GM18951 (cell line): Measurements from ENCODE around the gene DUOXA1.

ENCODE experiments used
- POLR2A ChIP-seq: IDR thresholded peaks from 4 replicates; pipeline ENCODE4 v1.6.1; 2011; ENCODE audit warnings: mild to moderate bottlenecking; ENCODE audit not compliant: insufficient read length, insufficient read depth; ENCODE audit errors: extremely low read depth
- in situ Hi-C: fragments of 300-500 bp; cut with MboI; formaldehyde crosslinking; loops from one replicate; pipeline ENCODE4 v1.12.0; 2022; ENCODE audit warnings: low sequenced_read_pairs, mixed read lengths, inconsistent platforms; ENCODE audit not compliant: unreplicated experiment

The DUOXA1 gene

DNA sequence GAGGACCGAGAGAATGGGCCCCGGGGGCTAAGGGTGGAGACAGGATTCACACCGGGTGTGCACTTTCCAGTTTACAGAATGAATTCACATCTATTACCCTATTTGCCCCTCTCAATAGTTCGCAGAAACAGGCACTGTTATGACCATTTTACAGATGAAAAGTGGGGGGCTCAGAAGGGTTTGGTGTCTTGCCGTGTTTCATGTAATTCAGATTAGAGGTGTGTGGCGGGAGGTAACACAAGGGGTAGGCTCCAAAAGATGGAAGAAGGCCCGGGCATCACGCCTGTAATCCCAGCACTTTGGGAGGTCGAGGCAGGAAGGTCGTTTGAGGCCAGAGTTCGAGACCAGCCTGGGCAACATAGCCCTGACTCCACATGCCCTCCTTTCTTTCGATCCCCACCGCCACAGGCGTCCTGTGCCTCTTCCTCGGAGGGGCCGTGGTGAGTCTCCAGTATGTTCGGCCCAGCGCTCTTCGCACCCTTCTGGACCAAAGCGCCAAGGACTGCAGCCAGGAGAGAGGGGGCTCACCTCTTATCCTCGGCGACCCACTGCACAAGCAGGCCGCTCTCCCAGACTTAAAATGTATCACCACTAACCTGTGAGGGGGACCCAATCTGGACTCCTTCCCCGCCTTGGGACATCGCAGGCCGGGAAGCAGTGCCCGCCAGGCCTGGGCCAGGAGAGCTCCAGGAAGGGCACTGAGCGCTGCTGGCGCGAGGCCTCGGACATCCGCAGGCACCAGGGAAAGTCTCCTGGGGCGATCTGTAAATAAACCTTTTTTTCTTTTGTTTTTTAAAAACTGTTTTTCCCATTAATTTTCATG is 12.2 kb downstream of the DUOXA1 start:
- TF ChIP-seq POLR2A = no peak
- in situ Hi-C loops = no loop called here

DNA sequence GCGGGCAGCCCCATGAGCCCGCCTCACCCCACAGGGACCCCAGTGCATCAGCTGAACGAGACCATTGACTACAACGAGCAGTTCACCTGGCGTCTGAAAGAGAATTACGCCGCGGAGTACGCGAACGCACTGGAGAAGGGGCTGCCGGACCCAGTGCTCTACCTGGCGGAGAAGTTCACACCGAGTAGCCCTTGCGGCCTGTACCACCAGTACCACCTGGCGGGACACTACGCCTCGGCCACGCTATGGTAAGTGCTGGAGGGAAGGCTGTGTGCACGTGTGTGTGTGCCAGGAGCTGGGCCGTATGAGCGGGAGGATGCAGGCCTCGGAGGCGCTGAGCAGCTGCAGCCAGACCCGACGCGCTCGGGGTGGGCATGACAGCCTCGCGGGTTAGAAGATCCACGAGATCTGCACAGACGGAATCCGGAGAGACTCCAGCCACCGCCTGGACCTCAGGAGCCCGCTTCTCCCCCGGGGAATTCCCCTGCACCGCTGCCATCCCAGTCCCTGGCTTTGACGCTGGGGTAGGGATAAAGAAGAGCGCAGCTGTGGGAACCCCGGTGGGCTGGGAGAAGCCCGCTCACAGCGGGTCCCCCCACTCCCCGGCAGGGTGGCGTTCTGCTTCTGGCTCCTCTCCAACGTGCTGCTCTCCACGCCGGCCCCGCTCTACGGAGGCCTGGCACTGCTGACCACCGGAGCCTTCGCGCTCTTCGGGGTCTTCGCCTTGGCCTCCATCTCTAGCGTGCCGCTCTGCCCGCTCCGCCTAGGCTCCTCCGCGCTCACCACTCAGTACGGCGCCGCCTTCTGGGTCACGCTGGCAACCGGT is 13.0 kb downstream of the DUOXA1 start:
- TF ChIP-seq POLR2A = no peak
- in situ Hi-C loops = no loop called here

DNA sequence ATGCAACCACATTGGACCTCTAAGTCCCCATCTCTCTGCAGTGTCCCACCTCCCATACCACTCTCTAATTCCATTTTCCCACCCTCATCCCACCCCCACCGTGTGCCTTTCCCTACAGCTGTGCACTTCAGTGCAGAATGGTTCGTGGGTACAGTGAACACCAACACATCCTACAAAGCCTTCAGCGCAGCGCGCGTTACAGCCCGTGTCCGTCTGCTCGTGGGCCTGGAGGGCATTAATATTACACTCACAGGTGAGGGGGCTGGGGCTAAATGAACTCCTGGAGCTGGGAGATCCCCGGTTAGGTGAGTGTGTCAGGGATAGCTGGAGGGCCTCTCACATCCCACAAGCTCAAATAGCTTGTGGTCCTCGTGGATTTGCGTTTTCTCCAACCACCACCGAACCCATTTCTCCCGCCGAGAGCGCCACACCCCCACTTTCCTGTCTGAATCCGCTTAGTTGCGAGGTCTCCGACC is 13.6 kb downstream of the DUOXA1 start:
- no peak for TF ChIP-seq POLR2A
- in situ Hi-C loops = no loop called here

DNA sequence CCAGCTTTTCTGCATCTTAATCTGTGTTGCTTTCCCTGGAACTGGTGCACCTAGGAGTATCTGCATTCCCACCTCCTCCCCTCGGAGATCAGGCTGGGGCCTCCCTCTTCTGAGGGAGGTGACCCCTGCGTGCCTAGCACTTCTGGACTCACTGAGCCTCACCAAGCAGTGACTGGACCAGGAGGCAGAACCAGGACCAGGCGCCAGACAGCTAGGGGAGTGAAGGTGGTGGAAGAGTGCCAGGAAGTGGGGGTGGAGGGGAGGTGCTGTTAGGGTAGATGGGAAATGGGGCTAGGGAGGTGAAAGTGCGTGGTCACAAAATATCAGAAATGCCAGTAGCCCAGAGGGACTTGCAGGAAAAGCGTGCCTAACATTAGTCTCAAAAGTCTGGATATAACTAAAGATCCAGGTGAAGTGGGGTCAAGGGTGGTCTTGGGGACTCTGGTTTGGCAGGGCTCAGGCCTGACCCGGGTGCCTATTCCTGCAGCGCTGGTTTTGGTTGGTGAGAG is 14.3 kb downstream of the DUOXA1 start:
- TF ChIP-seq POLR2A = no peak
- in situ Hi-C loops = no loop called here

DNA sequence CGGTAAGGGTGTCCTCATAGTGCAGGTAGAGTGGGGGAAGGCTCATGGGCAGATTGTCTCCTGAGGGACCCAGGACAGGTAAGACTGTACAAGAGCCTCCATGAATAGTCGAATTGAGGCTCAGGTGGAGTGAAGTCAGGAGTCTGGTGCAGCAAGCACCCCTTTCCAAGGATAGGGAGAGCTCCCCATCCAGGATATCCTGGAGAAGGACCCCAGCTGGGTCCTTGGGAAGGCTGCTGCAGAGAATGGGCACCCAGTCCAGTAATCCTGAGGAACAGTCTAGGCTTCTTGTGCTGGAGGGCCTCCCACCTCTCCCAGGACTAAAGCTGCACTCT is 15.0 kb downstream of the DUOXA1 start:
- no peak for TF ChIP-seq POLR2A
- in situ Hi-C loops = no loop called here

DNA sequence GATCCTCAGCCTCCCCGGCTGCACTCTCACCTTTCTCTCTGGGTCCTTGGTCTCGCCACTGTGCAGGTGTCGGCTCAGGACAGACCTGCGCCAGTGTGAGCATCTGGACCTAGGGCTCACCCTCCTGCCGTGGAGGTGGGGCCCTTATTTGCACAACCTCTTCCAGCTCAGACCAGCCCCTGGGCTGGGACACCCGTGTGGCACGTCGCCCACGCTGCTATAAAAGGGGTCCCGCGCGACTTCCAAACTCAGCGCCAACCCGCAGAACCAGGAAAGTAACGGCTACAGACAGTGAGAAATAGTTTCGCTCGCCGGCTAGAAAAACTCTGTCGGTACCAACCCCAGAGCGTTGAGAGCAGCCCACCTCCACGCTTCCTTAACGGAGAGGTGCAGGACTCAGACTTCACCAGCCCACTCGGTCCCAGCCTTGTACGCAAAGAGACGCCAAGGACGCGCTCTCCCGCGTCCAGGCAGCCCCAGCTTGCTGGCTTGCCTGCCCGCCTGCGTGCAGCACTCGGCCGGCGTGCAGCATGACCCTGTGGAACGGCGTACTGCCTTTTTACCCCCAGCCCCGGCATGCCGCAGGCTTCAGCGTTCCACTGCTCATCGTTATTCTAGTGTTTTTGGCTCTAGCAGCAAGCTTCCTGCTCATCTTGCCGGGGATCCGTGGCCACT is 15.5 kb downstream of the DUOXA1 start, which contains the start of the genes DUOX2 and DUOXA2:
DUOX2 (minus strand) TSS at position 97 of the 675 bp plus-strand sequence. CDS start 761 bp downstream, outside the sequence.
DUOXA2 (plus strand) TSS at position 251 of the 675 bp plus-strand sequence; CDS start at position 531, 280 bp downstream.
- TF ChIP-seq POLR2A = no peak
- in situ Hi-C loops = no loop called here

DNA sequence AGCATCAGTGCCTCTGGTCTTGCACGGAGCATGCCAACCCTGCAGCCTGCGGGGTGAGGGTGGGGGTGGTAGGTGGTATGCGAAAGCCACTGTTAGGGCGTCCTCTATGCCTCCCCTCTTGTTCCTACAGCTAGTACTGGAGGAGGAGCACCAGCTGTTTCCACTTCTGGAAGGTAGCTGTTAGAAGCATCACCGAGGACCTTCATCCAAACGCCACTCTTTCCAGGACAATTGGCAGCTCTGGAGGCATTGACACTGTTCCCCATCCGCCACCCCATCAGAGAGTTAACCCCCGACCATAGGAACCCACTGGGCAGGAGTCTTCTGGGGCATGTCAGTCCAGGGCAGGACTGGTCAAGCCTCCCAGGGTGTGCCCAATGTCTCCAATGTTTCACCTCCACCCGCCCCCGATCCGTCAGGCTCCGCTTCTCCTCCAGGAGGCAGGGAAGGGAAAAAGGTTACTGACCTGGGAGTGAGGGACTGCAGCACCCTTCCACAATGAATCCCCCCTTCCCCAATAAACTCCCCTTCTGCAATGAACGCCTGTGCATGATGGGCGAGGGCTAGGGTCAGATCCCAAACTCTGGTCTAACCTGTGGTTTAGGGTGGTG is 16.2 kb downstream of the DUOXA1 start:
- in situ Hi-C loops = no loop called here
- no peak for TF ChIP-seq POLR2A

DNA sequence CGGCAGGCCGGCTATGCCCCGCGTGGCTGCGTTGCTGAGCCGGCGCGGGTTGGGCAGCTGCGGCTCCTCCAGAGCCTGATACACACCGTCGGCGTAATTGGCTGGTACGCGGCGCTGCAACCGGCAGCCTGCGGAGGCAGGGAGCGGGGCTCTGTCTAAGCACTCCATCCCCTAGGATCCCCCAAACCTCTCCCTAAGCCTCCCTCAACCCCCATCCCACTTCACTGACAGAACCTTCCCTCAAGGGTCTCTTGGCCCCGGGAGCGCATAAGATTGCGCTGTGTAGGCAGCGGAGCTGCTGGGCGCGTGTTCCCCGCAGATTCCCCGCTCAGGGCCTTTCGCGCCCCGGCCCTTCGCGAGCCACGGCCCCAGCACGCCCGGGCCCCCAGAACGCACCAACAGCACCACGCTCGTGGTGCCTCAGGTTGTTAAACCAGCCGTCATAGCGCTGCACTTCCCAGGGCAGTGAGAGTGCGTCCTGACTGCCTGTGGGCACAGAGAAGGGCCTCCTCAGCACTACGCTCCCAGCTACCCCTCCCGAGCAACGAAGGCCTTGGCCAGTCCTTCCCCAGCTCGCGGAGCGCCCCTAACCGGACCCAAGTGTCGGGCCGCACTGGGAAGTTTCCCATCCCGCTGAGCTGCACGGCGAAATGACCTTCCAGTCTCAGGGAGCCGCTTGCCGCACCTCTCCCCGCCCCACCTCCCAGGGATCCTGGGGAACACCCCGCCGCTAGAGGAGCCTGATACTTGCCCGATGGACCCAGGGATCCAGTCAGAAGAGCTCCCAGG is 16.9 kb downstream of the DUOXA1 start:
- in situ Hi-C loops = no loop called here
- no peak for TF ChIP-seq POLR2A

DNA sequence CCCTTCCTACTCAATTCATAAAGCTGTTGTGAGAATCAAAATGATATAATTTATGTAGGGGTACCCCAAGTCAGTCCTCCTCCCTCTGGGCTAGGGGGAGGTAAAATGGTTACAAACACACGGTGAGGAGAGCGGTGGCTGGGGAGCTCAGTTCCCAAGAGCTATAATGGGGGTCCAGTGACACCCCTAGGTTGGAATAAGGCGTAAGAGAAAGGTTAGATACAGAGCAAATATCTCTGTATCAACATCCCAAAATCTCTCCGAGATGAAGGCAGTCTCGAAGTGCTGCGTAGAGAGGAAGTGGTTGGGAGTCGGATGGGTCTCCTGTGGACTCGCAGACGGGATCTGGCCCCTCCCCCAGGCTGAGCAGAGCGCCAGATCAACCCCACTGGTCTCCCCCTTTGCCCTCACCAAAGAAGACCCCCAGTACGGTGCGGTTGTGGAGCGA is 17.5 kb downstream of the DUOXA1 start:
- TF ChIP-seq POLR2A = no peak
- in situ Hi-C loops = no loop called here

DNA sequence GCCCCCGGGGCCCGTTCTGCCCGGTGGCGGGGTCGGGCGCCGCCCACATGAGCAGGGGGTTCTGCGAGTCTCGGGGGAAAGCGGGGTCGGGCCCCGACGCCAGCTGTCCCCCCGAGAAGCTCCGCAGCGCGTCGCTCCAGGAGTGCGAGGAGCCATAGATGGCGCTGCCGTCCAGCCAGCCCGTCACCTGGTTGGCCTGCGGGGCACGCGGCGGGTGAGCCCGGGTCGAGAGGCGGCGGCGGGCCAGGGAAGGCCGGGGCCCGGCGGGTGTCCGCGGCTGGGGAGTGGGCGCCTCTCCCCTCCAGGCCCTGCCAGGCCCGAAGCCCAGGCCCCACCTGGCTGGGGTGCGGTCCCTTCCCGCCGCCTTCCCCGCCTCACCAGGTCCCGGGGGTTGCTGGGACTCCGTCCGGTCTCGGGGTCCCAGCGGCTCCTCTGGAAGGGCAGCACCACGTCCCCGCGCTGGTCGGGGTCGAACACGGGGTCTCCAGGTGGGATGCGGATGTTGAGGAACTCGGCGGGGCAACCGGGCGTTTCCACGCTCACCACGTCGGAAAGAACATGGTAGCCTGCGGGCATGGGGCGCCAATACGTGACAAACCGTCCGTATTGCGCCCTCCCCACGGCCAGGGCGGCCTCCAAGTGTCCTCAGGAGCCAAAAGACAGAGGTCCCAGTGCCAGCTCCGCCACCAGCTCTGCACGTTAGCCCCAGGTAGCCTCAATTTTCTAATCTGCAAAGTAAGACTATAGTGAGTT is 18.1 kb downstream of the DUOXA1 start:
- in situ Hi-C loops = no loop called here
- no peak for TF ChIP-seq POLR2A

DNA sequence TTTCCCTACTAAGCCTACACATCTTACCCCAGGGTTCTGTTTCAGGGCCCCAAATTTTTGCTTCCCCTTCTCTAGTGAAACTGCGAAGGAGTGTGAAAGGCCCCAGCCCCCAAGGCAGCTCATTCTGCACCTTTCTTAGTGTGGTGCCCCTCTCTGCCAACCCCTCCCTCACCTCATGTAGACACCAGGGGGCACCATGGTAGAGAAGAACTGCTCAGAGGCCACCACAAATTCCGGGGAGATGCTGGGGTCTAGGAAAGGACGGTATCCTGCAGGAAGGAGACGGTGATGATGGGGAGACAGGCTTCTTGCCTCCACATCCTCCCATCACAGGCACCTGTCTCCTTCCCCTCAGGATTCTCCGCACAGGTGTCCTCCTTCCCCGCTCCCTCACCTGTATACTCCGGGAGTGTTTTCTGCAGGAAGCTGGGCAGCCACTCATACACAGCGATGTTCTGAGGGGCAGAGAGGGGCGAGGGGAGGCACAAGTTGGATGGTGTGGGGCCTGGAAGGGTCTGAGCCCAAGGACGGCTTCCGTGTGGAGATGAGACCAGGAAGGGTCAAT is 19.3 kb downstream of the DUOXA1 start:
- in situ Hi-C loops = no loop called here
- no peak for TF ChIP-seq POLR2A

DNA sequence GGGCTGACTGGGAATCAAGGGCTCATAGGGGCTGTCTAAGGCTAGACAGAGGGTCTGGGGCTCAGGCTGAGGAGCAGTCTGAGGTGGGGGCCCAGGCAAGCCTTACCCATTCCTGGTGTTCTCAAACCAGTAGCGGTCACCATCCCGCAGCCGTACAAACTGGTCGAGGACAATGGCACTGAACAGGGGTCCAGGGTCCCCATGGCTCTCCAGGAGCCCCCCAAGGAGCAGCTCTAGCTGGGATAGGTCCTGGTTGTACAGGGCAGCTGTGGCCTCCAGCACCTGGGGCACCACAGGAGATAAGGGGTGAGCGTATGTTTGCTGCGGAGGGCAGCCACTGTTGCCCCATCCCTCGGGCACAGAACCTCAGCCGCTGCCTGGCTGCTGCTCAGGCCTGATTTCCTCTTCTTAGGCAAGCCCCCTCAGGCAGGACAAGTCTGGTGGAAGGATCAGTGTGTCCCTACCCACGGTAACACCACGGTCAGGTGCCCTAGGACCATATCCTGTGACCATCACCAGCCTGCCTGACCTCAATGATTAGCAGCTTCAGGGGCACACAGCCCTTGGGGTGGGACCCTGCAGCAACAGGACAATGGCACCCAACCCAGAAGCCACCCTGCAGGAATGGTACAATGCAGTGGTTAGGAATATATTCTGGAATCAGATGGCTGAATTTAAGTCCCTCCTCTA is 21.6 kb downstream of the DUOXA1 start:
- in situ Hi-C loops = no loop called here

More for the DNA sequence above, 21.6 kb downstream of the DUOXA1 start:
- TF ChIP-seq POLR2A = no peak
